GM23338 (cell line): ENCODE data around the gene ANKS1B. TPM values are rescaled to one million over a fixed set of nuclear protein-coding genes. Genes with fewer than 3 reads are reported as not detected.

ENCODE experiments used
- ATAC-seq: fragments of 200-7000 bp; cut with Tn5 transposase; 3 replicates; pipeline ENCODE4 v1.9.1; 2020
- DNase-seq: peaks from one replicate; pipeline ENCODE4 v3.0.0-alpha.2; 2015; ENCODE audit warnings: low spot score
- H2AFZ ChIP-seq: fragments of 200-600 bp; sonication (generic); 2 replicates; pipeline ENCODE4 v1.8.0; 2016; ENCODE audit warnings: antibody characterized with exemption, mild to moderate bottlenecking, moderate library complexity
- H3F3A ChIP-seq: fragments of 200-600 bp; sonication (generic); replicated peaks from 2 replicates; pipeline ENCODE4 v1.8.0; 2017; ENCODE audit warnings: antibody characterized with exemption, mixed run types, low read depth
- H3K27ac ChIP-seq: fragments of 200-600 bp; sonication (generic); 2 replicates; pipeline ENCODE4 v1.6.1; 2016; ENCODE audit warnings: low read depth
- H3K27me3 ChIP-seq: fragments of 200-600 bp; sonication (generic); 2 replicates; pipeline ENCODE4 v1.8.0; 2016; ENCODE audit warnings: mild to moderate bottlenecking, mixed run types, moderate library complexity; ENCODE audit not compliant: insufficient read depth
- H3K36me3 ChIP-seq: fragments of 200-600 bp; sonication (generic); 2 replicates; pipeline ENCODE4 v1.8.0; 2016; ENCODE audit warnings: mild to moderate bottlenecking; ENCODE audit not compliant: insufficient read depth
- H3K4me1 ChIP-seq: fragments of 200-600 bp; sonication (generic); 2 replicates; pipeline ENCODE4 v1.8.0; 2016; ENCODE audit warnings: mild to moderate bottlenecking, moderate library complexity; ENCODE audit not compliant: insufficient read depth
- H3K4me2 ChIP-seq: fragments of 200-600 bp; sonication (generic); 2 replicates; pipeline ENCODE4 v1.7.1; 2017; ENCODE audit warnings: mixed run types
- H3K4me3 ChIP-seq: fragments of 200-600 bp; sonication (generic); 2 replicates; pipeline ENCODE4 v1.6.1; 2016; ENCODE audit warnings: mixed run types
- H3K79me2 ChIP-seq: fragments of 200-600 bp; sonication (generic); replicated peaks from 2 replicates; pipeline ENCODE4 v1.8.0; 2017; ENCODE audit warnings: mild to moderate bottlenecking; ENCODE audit not compliant: insufficient read depth
- H3K9me2 ChIP-seq: fragments of 200-600 bp; sonication (generic); 2 replicates; pipeline ENCODE4 v1.8.0; 2017; ENCODE audit not compliant: insufficient read depth
- H4K20me1 ChIP-seq: fragments of 200-600 bp; sonication (generic); replicated peaks from 2 replicates; pipeline ENCODE4 v1.8.0; 2017; ENCODE audit warnings: mild to moderate bottlenecking; ENCODE audit not compliant: insufficient read depth
- H3K27ac Mint-ChIP-seq: 2 replicates; pipeline ENCODE4 v1.8.0; 2020; ENCODE audit warnings: inconsistent platforms, mild to moderate bottlenecking, moderate library complexity, mixed read lengths
- H3K27me3 Mint-ChIP-seq: 3 replicates; pipeline ENCODE4 v1.8.0; 2022; ENCODE audit warnings: low read depth, mild to moderate bottlenecking, moderate library complexity, mixed read lengths, inconsistent platforms; ENCODE audit not compliant: insufficient read depth, poor library complexity
- H3K36me3 Mint-ChIP-seq: 3 replicates; pipeline ENCODE4 v1.8.0; 2021; ENCODE audit warnings: low read depth, mild to moderate bottlenecking, inconsistent platforms, moderate library complexity, mixed read lengths
- H3K4me1 Mint-ChIP-seq: 3 replicates; pipeline ENCODE4 v1.8.0; 2020; ENCODE audit warnings: mild to moderate bottlenecking, inconsistent platforms, mixed read lengths
- H3K4me3 Mint-ChIP-seq: 3 replicates; pipeline ENCODE4 v1.8.0; 2021; ENCODE audit warnings: moderate library complexity, mild to moderate bottlenecking, inconsistent platforms, mixed read lengths
- H3K9me3 Mint-ChIP-seq: 3 replicates; pipeline ENCODE4 v1.8.0; 2020; ENCODE audit warnings: moderate library complexity, mild to moderate bottlenecking, inconsistent platforms, mixed read lengths
- CREB1 ChIP-seq: fragments of 250-450 bp; sonication (Bioruptor Pico); IDR thresholded peaks from 2 replicates; pipeline ENCODE4 v1.5.0; 2020; ENCODE audit warnings: low read depth, mild to moderate bottlenecking, moderate library complexity
- ETS1 ChIP-seq: IDR thresholded peaks from 2 replicates; pipeline ENCODE4 v1.6.1; 2016; ENCODE audit warnings: antibody characterized with exemption
- EZH2 ChIP-seq: fragments of 200-600 bp; sonication (generic); IDR thresholded peaks from one replicate; pipeline ENCODE4 v1.8.0; 2017; ENCODE audit warnings: antibody characterized with exemption, mild to moderate bottlenecking, low read depth; ENCODE audit not compliant: unreplicated experiment
- EZH2phosphoT487 ChIP-seq: fragments of 200-600 bp; sonication (generic); IDR thresholded peaks from one replicate; pipeline ENCODE4 v1.8.1; 2018; ENCODE audit warnings: antibody characterized with exemption; ENCODE audit not compliant: unreplicated experiment
- JUNB ChIP-seq: IDR thresholded peaks from one replicate; pipeline ENCODE4 v1.6.1; 2016; ENCODE audit warnings: antibody characterized with exemption; ENCODE audit not compliant: unreplicated experiment
- NANOG ChIP-seq: IDR thresholded peaks from 2 replicates; pipeline ENCODE4 v1.6.1; 2016; ENCODE audit warnings: antibody characterized with exemption, borderline replicate concordance
- POLR2AphosphoS5 ChIP-seq: IDR thresholded peaks from 2 replicates; pipeline ENCODE4 v1.6.1; 2016; ENCODE audit warnings: antibody characterized with exemption, low read depth
- REST ChIP-seq: IDR thresholded peaks from one replicate; pipeline ENCODE4 v1.6.1; 2018; ENCODE audit warnings: antibody characterized with exemption; ENCODE audit not compliant: unreplicated experiment
- STAT1 ChIP-seq: IDR thresholded peaks from one replicate; pipeline ENCODE4 v1.6.1; 2016; ENCODE audit warnings: antibody characterized with exemption; ENCODE audit not compliant: unreplicated experiment
- ZNF114 ChIP-seq: fragments of 250-450 bp; sonication (Bioruptor Pico); IDR thresholded peaks from 2 replicates; pipeline ENCODE4 v1.5.0; 2020; ENCODE audit warnings: mild to moderate bottlenecking, moderate library complexity
- ZNF331 ChIP-seq: fragments of 250-450 bp; sonication (Bioruptor Pico); IDR thresholded peaks from 2 replicates; pipeline ENCODE4 v1.5.0; 2020; ENCODE audit warnings: low read depth, mild to moderate bottlenecking, moderate library complexity
- ZNF462 ChIP-seq: fragments of 250-450 bp; sonication (Bioruptor Pico); IDR thresholded peaks from 2 replicates; pipeline ENCODE4 v1.5.0; 2020; ENCODE audit warnings: mild to moderate bottlenecking, moderate library complexity
- polyA plus RNA-seq: library from polyadenylated mRNA; unstranded; fragments of >200 nt; fragmentation: Nextera tagmentation; extraction: Ambion mirVana; gene quantifications from 2 replicates; pipeline ENCODE4 v1.2.1, GENCODE V29; 2016
- total RNA-seq: library from RNA; depleted of rRNA; stranded (reverse); fragments of >200 nt; shearing (Covaris generic); gene quantifications from 2 replicates; pipeline ENCODE4 v1.2.3, GENCODE V29; 2014
- TF ChIP-seq, protein P1 (sequence below), 2 experiments: fragments of 200-600 bp in 1 of 2; sonication (generic) in 1 of 2; conservative IDR thresholded peaks; 2 replicates each; pipeline versions ENCODE4 v1.5.1 to v1.6.1; 2016 to 2017; ENCODE audit warnings: antibody characterized with exemption in 2 of 2, low read depth in 2 of 2, mild to moderate bottlenecking in 2 of 2, moderate library complexity in 1 of 2

Gene ANKS1B
- total and polyA plus RNA-seq, 2 experiments from 2014 or later, result 4.3 to 5.8 TPM

GRCh38 chr12:98701166-98701565, 1283.6 kb downstream of the ANKS1B start:
- H3K4me1 Mint-ChIP-seq, result peaks cover 17% of the 10 kb centered on the region

More at GRCh38 chr12:98701166-98701565, 1283.6 kb downstream of the ANKS1B start:
- H3K4me3 ChIP-seq, result no peak overlapping the region
- no peak overlapping the region for H3K4me2 ChIP-seq
- H2AFZ ChIP-seq, result no peak overlapping the region
- ATAC-seq (no peak), DNase-seq (no peak)
- no peak overlapping the region for H3K4me3 Mint-ChIP-seq
- no peaks in the 10 kb centered on the region for H3K36me3 Mint-ChIP-seq
- H3K9me3 Mint-ChIP-seq, result no peaks in the 10 kb centered on the region
- H3K36me3 ChIP-seq, result no peaks in the 10 kb centered on the region; the same call in 1 of the 2 replicates
- H3F3A ChIP-seq, result no peaks in the 10 kb centered on the region
- no peaks in the 10 kb centered on the region for H3K27me3 ChIP-seq
- no peak overlapping the region for H3K27ac Mint-ChIP-seq
- peaks cover 6% of the 10 kb centered on the region for H3K4me1 ChIP-seq
- H3K79me2 ChIP-seq, result no peaks in the 10 kb centered on the region
- H3K27ac ChIP-seq, result no peak overlapping the region
- H3K27me3 Mint-ChIP-seq, result peaks cover 2% of the 10 kb centered on the region
- H3K9me2 ChIP-seq, result no peaks in the 10 kb centered on the region
- no peak for TF ChIP-seq ETS1
- no peak for TF ChIP-seq NANOG
- TF ChIP-seq JUNB, result no peak
- TF ChIP-seq, protein P1, sequence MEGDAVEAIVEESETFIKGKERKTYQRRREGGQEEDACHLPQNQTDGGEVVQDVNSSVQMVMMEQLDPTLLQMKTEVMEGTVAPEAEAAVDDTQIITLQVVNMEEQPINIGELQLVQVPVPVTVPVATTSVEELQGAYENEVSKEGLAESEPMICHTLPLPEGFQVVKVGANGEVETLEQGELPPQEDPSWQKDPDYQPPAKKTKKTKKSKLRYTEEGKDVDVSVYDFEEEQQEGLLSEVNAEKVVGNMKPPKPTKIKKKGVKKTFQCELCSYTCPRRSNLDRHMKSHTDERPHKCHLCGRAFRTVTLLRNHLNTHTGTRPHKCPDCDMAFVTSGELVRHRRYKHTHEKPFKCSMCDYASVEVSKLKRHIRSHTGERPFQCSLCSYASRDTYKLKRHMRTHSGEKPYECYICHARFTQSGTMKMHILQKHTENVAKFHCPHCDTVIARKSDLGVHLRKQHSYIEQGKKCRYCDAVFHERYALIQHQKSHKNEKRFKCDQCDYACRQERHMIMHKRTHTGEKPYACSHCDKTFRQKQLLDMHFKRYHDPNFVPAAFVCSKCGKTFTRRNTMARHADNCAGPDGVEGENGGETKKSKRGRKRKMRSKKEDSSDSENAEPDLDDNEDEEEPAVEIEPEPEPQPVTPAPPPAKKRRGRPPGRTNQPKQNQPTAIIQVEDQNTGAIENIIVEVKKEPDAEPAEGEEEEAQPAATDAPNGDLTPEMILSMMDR (conservative IDR thresholded peaks at IDR 0.05; ENCODE audit: low read depth in 2 of 2), result no peak
- TF ChIP-seq ZNF114 (CRISPR knock-in tag), result no peak
- no peak for TF ChIP-seq ZNF331 (CRISPR knock-in tag)
- no peak for TF ChIP-seq CREB1
- no peak for TF ChIP-seq REST
- no peak for TF ChIP-seq EZH2phosphoT487
- no peak for TF ChIP-seq POLR2AphosphoS5
- no peak for TF ChIP-seq STAT1
- TF ChIP-seq ZNF462, result no peak
- no peak for TF ChIP-seq EZH2
- no peaks in the 10 kb centered on the region for H4K20me1 ChIP-seq
